Measurements from ENCODE around the gene PLPP4.

Gene PLPP4

GRCh38 chr10:120457431-120458172 is 575 bp downstream of the PLPP4 start:
- peak overlapping the region; percentile 35 to 41 for H3K4me3 ChIP-seq (ENCODE audit: low read depth in 1 of 2, low read length in 2 of 2)
- peaks cover 17 to 27% of the 10 kb centered on the region in 2 donors for H3K27me3 ChIP-seq (ENCODE audit: control insufficient read depth in 1 of 2, insufficient read depth in 2 of 2, low read length in 2 of 2)
- H3K9me3 ChIP-seq (ENCODE audit: low read length), result no peaks in the 10 kb centered on the region
- no peak overlapping the region for H3K9ac ChIP-seq (ENCODE audit: low read length)
- no peaks in the 10 kb centered on the region for H3K4me1 ChIP-seq (ENCODE audit: insufficient read depth, low read length)
- no peaks in the 10 kb centered on the region for H3K36me3 ChIP-seq (ENCODE audit: insufficient read depth, low read length)
- no peak overlapping the region for H3K27ac ChIP-seq (ENCODE audit: low read depth, low read length)

- no peaks in the 10 kb centered on the region for H3K9me3 ChIP-seq (ENCODE audit: low read length)
- H3K27me3 ChIP-seq (ENCODE audit: control insufficient read depth in 1 of 2, insufficient read depth in 2 of 2, low read length in 2 of 2), result peaks cover 17 to 27% of the 10 kb centered on the region in 2 donors
- no peaks in the 10 kb centered on the region for H3K36me3 ChIP-seq (ENCODE audit: insufficient read depth, low read length)
- H3K9ac ChIP-seq (ENCODE audit: low read length), result no peak overlapping the region
- H3K27ac ChIP-seq (ENCODE audit: low read depth, low read length), result no peak overlapping the region
- H3K4me1 ChIP-seq (ENCODE audit: insufficient read depth, low read length), result no peaks in the 10 kb centered on the region
- no peak overlapping the region for H3K4me3 ChIP-seq (ENCODE audit: low read depth in 1 of 2, low read length in 2 of 2)
Measured at GRCh38 chr10:120458432-120458831, 1.4 kb downstream of the PLPP4 start.

GRCh38 chr10:120459185-120459584 is 2.2 kb downstream of the PLPP4 start:
- Histone ChIP-seq H3K9me3 (ENCODE audit: low read length) (no peaks in the 10 kb centered on the region), H3K27me3 (ENCODE audit: control insufficient read depth in 1 of 2, insufficient read depth in 2 of 2, low read length in 2 of 2) (peaks cover 17 to 27% of the 10 kb centered on the region in 2 donors), H3K4me3 (ENCODE audit: low read depth in 1 of 2, low read length in 2 of 2) (no peak overlapping the region), H3K36me3 (ENCODE audit: insufficient read depth, low read length) (no peaks in the 10 kb centered on the region), H3K27ac (ENCODE audit: low read depth, low read length) (no peak overlapping the region), H3K9ac (ENCODE audit: low read length) (no peak overlapping the region), H3K4me1 (ENCODE audit: insufficient read depth, low read length) (no peaks in the 10 kb centered on the region)

- Histone ChIP-seq H3K4me3 (ENCODE audit: low read depth in 1 of 2, low read length in 2 of 2) (no peak overlapping the region), H3K36me3 (ENCODE audit: insufficient read depth, low read length) (no peaks in the 10 kb centered on the region), H3K9ac (ENCODE audit: low read length) (no peak overlapping the region), H3K4me1 (ENCODE audit: insufficient read depth, low read length) (no peaks in the 10 kb centered on the region), H3K9me3 (ENCODE audit: low read length) (no peaks in the 10 kb centered on the region), H3K27ac (ENCODE audit: low read depth, low read length) (no peak overlapping the region), H3K27me3 (ENCODE audit: control insufficient read depth in 1 of 2, insufficient read depth in 2 of 2, low read length in 2 of 2) (peaks cover 17 to 27% of the 10 kb centered on the region in 2 donors)
Measured at GRCh38 chr10:120460186-120460585, 3.2 kb downstream of the PLPP4 start.

- peaks cover 17 to 27% of the 10 kb centered on the region in 2 donors for H3K27me3 ChIP-seq (ENCODE audit: control insufficient read depth in 1 of 2, insufficient read depth in 2 of 2, low read length in 2 of 2)
- H3K4me3 ChIP-seq (ENCODE audit: low read depth in 1 of 2, low read length in 2 of 2), result no peak overlapping the region
Measured at GRCh38 chr10:120460776-120461175, 3.7 kb downstream of the PLPP4 start.

GRCh38 chr10:120462018-120462682 is 5.1 kb downstream of the PLPP4 start:
- no peaks in the 10 kb centered on the region for H3K36me3 ChIP-seq (ENCODE audit: insufficient read depth, low read length)
- H3K27me3 ChIP-seq (ENCODE audit: control insufficient read depth in 1 of 2, insufficient read depth in 2 of 2, low read length in 2 of 2), result peaks cover 17 to 21% of the 10 kb centered on the region in 2 donors
- no peak overlapping the region for H3K27ac ChIP-seq (ENCODE audit: low read depth, low read length)
- H3K4me3 ChIP-seq (ENCODE audit: low read depth in 1 of 2, low read length in 2 of 2), result no peak overlapping the region
- H3K9ac ChIP-seq (ENCODE audit: low read length), result no peak overlapping the region
- no peaks in the 10 kb centered on the region for H3K9me3 ChIP-seq (ENCODE audit: low read length)
- H3K4me1 ChIP-seq (ENCODE audit: insufficient read depth, low read length), result no peaks in the 10 kb centered on the region

More at GRCh38 chr10:120460776-120461175, 3.7 kb downstream of the PLPP4 start:
- H3K9me3 ChIP-seq (ENCODE audit: low read length), result no peaks in the 10 kb centered on the region
- H3K4me1 ChIP-seq (ENCODE audit: insufficient read depth, low read length), result no peaks in the 10 kb centered on the region
- H3K9ac ChIP-seq (ENCODE audit: low read length), result no peak overlapping the region
- no peak overlapping the region for H3K27ac ChIP-seq (ENCODE audit: low read depth, low read length)
- H3K36me3 ChIP-seq (ENCODE audit: insufficient read depth, low read length), result no peaks in the 10 kb centered on the region

- Histone ChIP-seq H3K9ac (ENCODE audit: low read length) (no peak overlapping the region), H3K36me3 (ENCODE audit: insufficient read depth, low read length) (no peaks in the 10 kb centered on the region)
Measured at GRCh38 chr10:120465138-120465537, 8.1 kb downstream of the PLPP4 start.

GRCh38 chr10:120466006-120466405 is 9.0 kb downstream of the PLPP4 start:
- Histone ChIP-seq H3K36me3 (ENCODE audit: insufficient read depth, low read length) (no peaks in the 10 kb centered on the region), H3K4me1 (ENCODE audit: insufficient read depth, low read length) (no peaks in the 10 kb centered on the region), H3K4me3 (ENCODE audit: low read depth in 1 of 2, low read length in 2 of 2) (no peak overlapping the region), H3K9me3 (ENCODE audit: low read length) (no peaks in the 10 kb centered on the region), H3K27ac (ENCODE audit: low read depth, low read length) (no peak overlapping the region), H3K9ac (ENCODE audit: low read length) (no peak overlapping the region), H3K27me3 (ENCODE audit: control insufficient read depth in 1 of 2, insufficient read depth in 2 of 2, low read length in 2 of 2) (no peaks in the 10 kb centered on the region)

More at GRCh38 chr10:120465138-120465537, 8.1 kb downstream of the PLPP4 start:
- Histone ChIP-seq H3K4me3 (ENCODE audit: low read depth in 1 of 2, low read length in 2 of 2) (no peak overlapping the region), H3K4me1 (ENCODE audit: insufficient read depth, low read length) (no peaks in the 10 kb centered on the region), H3K27ac (ENCODE audit: low read depth, low read length) (no peak overlapping the region), H3K27me3 (ENCODE audit: control insufficient read depth in 1 of 2, insufficient read depth in 2 of 2, low read length in 2 of 2) (no peaks in the 10 kb centered on the region), H3K9me3 (ENCODE audit: low read length) (no peaks in the 10 kb centered on the region)

GRCh38 chr10:120473593-120473992 is 16.6 kb downstream of the PLPP4 start:
- Histone ChIP-seq H3K4me1 (ENCODE audit: insufficient read depth, low read length) (no peaks in the 10 kb centered on the region), H3K27me3 (ENCODE audit: control insufficient read depth in 1 of 2, insufficient read depth in 2 of 2, low read length in 2 of 2) (no peaks in the 10 kb centered on the region), H3K36me3 (ENCODE audit: insufficient read depth, low read length) (no peaks in the 10 kb centered on the region), H3K9ac (ENCODE audit: low read length) (no peak overlapping the region), H3K9me3 (ENCODE audit: low read length) (no peaks in the 10 kb centered on the region), H3K4me3 (ENCODE audit: low read depth in 1 of 2, low read length in 2 of 2) (no peak overlapping the region), H3K27ac (ENCODE audit: low read depth, low read length) (no peak overlapping the region)

- Histone ChIP-seq H3K4me3 (ENCODE audit: low read depth in 1 of 2, low read length in 2 of 2) (no peak overlapping the region), H3K4me1 (ENCODE audit: insufficient read depth, low read length) (no peaks in the 10 kb centered on the region), H3K36me3 (ENCODE audit: insufficient read depth, low read length) (no peaks in the 10 kb centered on the region), H3K27ac (ENCODE audit: low read depth, low read length) (no peak overlapping the region), H3K9ac (ENCODE audit: low read length) (no peak overlapping the region), H3K27me3 (ENCODE audit: control insufficient read depth in 1 of 2, insufficient read depth in 2 of 2, low read length in 2 of 2) (no peaks in the 10 kb centered on the region), H3K9me3 (ENCODE audit: low read length) (no peaks in the 10 kb centered on the region)
Measured at GRCh38 chr10:120474956-120475355, 17.9 kb downstream of the PLPP4 start.

- Histone ChIP-seq H3K4me1 (ENCODE audit: insufficient read depth, low read length) (no peaks in the 10 kb centered on the region), H3K27me3 (ENCODE audit: control insufficient read depth in 1 of 2, insufficient read depth in 2 of 2, low read length in 2 of 2) (no peaks in the 10 kb centered on the region), H3K9ac (ENCODE audit: low read length) (no peak overlapping the region), H3K4me3 (ENCODE audit: low read depth in 1 of 2, low read length in 2 of 2) (no peak overlapping the region), H3K9me3 (ENCODE audit: low read length) (no peaks in the 10 kb centered on the region), H3K27ac (ENCODE audit: low read depth, low read length) (no peak overlapping the region), H3K36me3 (ENCODE audit: insufficient read depth, low read length) (no peaks in the 10 kb centered on the region)
Measured at GRCh38 chr10:120475844-120476791, 19.1 kb downstream of the PLPP4 start.
